SK-N-SH treated with all-trans-retinoic acid at 6 μM for 48 hours (cell line): ENCODE results near the gene COL4A5.
"Not testable (repeated sequence)": the region's sequence is repeated elsewhere in the genome, so short reads cannot be mapped to it uniquely, and the experiment has no call there.

ENCODE experiments used
- ARNTL ChIP-seq: fragments of 450-650 bp; formaldehyde crosslinking; IDR thresholded peaks from 2 replicates; pipeline ENCODE4 v1.5.0; 2020; ENCODE audit warnings: low read depth, mild to moderate bottlenecking, moderate library complexity, borderline replicate concordance
- CSDC2 ChIP-seq: fragments of 250-450 bp; sonication (Bioruptor Pico); IDR thresholded peaks from 2 replicates; pipeline ENCODE4 v1.5.0; 2020; ENCODE audit warnings: mild to moderate bottlenecking, moderate library complexity
- PPARA ChIP-seq: fragments of 250-450 bp; sonication (Bioruptor Pico); IDR thresholded peaks from 2 replicates; pipeline ENCODE4 v1.5.0; 2020; ENCODE audit warnings: mild to moderate bottlenecking, borderline replicate concordance
- SNAI2 ChIP-seq: fragments of 250-450 bp; sonication (Bioruptor Pico); IDR thresholded peaks from 2 replicates; pipeline ENCODE4 v1.5.0; 2020; ENCODE audit warnings: mild to moderate bottlenecking, moderate library complexity
- TCF4 ChIP-seq: fragments of 250-450 bp; sonication (Bioruptor Pico); IDR thresholded peaks from 2 replicates; pipeline ENCODE4 v1.8.0; 2021; ENCODE audit warnings: mild to moderate bottlenecking, moderate library complexity, borderline replicate concordance
- ZFP3 ChIP-seq: fragments of 250-450 bp; sonication (Bioruptor Pico); IDR thresholded peaks from 2 replicates; pipeline ENCODE4 v1.5.0; 2020; ENCODE audit warnings: mild to moderate bottlenecking, moderate library complexity
- ZNF565 ChIP-seq: fragments of 450-650 bp; formaldehyde crosslinking; conservative IDR thresholded peaks from 2 replicates; pipeline ENCODE4 v1.5.0; 2020; ENCODE audit warnings: low read depth, mild to moderate bottlenecking, moderate library complexity
- ZNF70 ChIP-seq: fragments of 450-650 bp; formaldehyde crosslinking; IDR thresholded peaks from 2 replicates; pipeline ENCODE4 v1.5.0; 2020; ENCODE audit warnings: mild to moderate bottlenecking, moderate library complexity
- TF ChIP-seq, protein P1 (sequence below): fragments of 250-450 bp; sonication (Bioruptor Pico); IDR thresholded peaks from 2 replicates; pipeline ENCODE4 v1.5.1; 2020; ENCODE audit warnings: low read depth, mild to moderate bottlenecking, moderate library complexity
- TF ChIP-seq, protein P2 (sequence below): fragments of 250-450 bp; sonication (Bioruptor Pico); IDR thresholded peaks from 2 replicates; pipeline ENCODE4 v1.8.0; 2020; ENCODE audit warnings: mild to moderate bottlenecking, moderate library complexity, borderline replicate concordance
- TF ChIP-seq, protein P3 (sequence below): fragments of 250-450 bp; sonication (Bioruptor Pico); IDR thresholded peaks from 2 replicates; pipeline ENCODE4 v1.5.1; 2021; ENCODE audit warnings: mild to moderate bottlenecking, moderate library complexity
- TF ChIP-seq, protein P4 (sequence below): fragments of 250-450 bp; sonication (Bioruptor Pico); IDR thresholded peaks from 2 replicates; pipeline ENCODE4 v1.8.0; 2021; ENCODE audit warnings: low read depth, mild to moderate bottlenecking, moderate library complexity, borderline replicate concordance
- TF ChIP-seq, protein P5 (sequence below): fragments of 250-450 bp; sonication (Bioruptor Pico); IDR thresholded peaks from 2 replicates; pipeline ENCODE4 v1.5.0; 2020; ENCODE audit warnings: mild to moderate bottlenecking, moderate library complexity

DNA sequence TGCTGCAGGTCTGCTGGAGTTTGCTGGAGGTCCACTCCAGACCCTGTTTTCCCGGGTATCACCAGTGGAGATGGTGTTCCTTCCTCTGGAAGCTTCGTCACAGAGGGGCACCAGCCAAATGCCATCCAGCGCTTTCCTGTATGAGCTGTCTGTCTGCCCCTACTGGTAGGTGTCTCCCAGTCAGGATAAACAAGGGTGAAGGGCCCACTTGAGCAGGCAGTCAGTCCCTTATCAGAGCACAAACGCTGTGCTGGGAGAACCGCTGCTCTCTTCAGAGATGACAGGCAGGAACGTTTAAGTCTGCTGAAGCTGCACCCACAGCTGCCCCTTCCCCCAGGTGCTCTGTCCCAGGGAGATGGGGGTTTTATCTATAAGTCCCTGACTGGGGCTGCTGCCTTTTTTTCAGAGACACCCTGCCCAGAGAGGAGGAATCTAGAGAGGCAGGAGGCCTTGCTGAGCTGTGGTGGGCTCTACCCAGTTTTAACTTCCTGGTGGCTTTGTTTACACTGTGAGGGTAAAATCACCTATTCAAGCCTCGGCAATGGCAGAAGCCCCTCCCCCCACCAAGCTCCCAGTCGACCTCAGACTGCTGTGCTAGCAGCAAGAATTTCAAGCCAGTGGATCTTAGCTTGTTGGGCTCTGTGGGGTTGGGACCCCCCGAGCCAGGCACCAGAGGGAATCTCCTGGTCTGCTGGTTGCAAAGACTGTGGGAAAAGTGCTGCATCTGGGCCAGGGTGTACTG lies 48.5 kb upstream of the COL4A5 start:
- TF ChIP-seq, protein P1, sequence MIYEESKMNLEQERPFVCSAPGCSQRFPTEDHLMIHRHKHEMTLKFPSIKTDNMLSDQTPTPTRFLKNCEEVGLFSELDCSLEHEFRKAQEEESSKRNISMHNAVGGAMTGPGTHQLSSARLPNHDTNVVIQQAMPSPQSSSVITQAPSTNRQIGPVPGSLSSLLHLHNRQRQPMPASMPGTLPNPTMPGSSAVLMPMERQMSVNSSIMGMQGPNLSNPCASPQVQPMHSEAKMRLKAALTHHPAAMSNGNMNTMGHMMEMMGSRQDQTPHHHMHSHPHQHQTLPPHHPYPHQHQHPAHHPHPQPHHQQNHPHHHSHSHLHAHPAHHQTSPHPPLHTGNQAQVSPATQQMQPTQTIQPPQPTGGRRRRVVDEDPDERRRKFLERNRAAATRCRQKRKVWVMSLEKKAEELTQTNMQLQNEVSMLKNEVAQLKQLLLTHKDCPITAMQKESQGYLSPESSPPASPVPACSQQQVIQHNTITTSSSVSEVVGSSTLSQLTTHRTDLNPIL: not testable (repeated sequence)
- TF ChIP-seq ZFP3 (CRISPR knock-in tag); CSDC2; PPARA; ARNTL; ZNF70; SNAI2 (CRISPR knock-in tag); ZNF565; TCF4 (CRISPR knock-in tag): not testable (repeated sequence)
- TF ChIP-seq, protein P2, sequence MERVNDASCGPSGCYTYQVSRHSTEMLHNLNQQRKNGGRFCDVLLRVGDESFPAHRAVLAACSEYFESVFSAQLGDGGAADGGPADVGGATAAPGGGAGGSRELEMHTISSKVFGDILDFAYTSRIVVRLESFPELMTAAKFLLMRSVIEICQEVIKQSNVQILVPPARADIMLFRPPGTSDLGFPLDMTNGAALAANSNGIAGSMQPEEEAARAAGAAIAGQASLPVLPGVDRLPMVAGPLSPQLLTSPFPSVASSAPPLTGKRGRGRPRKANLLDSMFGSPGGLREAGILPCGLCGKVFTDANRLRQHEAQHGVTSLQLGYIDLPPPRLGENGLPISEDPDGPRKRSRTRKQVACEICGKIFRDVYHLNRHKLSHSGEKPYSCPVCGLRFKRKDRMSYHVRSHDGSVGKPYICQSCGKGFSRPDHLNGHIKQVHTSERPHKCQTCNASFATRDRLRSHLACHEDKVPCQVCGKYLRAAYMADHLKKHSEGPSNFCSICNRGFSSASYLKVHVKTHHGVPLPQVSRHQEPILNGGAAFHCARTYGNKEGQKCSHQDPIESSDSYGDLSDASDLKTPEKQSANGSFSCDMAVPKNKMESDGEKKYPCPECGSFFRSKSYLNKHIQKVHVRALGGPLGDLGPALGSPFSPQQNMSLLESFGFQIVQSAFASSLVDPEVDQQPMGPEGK (CRISPR knock-in tag): not testable (repeated sequence)
- TF ChIP-seq, protein P3, sequence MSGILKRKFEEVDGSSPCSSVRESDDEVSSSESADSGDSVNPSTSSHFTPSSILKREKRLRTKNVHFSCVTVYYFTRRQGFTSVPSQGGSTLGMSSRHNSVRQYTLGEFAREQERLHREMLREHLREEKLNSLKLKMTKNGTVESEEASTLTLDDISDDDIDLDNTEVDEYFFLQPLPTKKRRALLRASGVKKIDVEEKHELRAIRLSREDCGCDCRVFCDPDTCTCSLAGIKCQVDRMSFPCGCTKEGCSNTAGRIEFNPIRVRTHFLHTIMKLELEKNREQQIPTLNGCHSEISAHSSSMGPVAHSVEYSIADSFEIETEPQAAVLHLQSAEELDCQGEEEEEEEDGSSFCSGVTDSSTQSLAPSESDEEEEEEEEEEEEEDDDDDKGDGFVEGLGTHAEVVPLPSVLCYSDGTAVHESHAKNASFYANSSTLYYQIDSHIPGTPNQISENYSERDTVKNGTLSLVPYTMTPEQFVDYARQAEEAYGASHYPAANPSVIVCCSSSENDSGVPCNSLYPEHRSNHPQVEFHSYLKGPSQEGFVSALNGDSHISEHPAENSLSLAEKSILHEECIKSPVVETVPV: not testable (repeated sequence)
- TF ChIP-seq, protein P4, sequence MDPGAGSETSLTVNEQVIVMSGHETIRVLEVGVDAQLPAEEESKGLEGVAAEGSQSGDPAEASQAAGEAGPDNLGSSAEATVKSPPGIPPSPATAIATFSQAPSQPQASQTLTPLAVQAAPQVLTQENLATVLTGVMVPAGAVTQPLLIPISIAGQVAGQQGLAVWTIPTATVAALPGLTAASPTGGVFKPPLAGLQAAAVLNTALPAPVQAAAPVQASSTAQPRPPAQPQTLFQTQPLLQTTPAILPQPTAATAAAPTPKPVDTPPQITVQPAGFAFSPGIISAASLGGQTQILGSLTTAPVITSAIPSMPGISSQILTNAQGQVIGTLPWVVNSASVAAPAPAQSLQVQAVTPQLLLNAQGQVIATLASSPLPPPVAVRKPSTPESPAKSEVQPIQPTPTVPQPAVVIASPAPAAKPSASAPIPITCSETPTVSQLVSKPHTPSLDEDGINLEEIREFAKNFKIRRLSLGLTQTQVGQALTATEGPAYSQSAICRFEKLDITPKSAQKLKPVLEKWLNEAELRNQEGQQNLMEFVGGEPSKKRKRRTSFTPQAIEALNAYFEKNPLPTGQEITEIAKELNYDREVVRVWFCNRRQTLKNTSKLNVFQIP (CRISPR knock-in tag): not testable (repeated sequence)
- TF ChIP-seq, protein P5, sequence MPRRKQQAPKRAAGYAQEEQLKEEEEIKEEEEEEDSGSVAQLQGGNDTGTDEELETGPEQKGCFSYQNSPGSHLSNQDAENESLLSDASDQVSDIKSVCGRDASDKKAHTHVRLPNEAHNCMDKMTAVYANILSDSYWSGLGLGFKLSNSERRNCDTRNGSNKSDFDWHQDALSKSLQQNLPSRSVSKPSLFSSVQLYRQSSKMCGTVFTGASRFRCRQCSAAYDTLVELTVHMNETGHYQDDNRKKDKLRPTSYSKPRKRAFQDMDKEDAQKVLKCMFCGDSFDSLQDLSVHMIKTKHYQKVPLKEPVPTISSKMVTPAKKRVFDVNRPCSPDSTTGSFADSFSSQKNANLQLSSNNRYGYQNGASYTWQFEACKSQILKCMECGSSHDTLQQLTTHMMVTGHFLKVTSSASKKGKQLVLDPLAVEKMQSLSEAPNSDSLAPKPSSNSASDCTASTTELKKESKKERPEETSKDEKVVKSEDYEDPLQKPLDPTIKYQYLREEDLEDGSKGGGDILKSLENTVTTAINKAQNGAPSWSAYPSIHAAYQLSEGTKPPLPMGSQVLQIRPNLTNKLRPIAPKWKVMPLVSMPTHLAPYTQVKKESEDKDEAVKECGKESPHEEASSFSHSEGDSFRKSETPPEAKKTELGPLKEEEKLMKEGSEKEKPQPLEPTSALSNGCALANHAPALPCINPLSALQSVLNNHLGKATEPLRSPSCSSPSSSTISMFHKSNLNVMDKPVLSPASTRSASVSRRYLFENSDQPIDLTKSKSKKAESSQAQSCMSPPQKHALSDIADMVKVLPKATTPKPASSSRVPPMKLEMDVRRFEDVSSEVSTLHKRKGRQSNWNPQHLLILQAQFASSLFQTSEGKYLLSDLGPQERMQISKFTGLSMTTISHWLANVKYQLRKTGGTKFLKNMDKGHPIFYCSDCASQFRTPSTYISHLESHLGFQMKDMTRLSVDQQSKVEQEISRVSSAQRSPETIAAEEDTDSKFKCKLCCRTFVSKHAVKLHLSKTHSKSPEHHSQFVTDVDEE (CRISPR knock-in tag): not testable (repeated sequence)
